OCI-LY7 (cell line): ENCODE measurements around the gene SAMD15.

ENCODE experiments used
- EZH2phosphoT487 ChIP-seq: fragments of 200-600 bp; sonication (generic); IDR thresholded peaks from 2 replicates; pipeline ENCODE4 v1.6.1; 2018; ENCODE audit warnings: low read depth, borderline replicate concordance, mild to moderate bottlenecking, mixed run types, antibody characterized with exemption, low read length, moderate library complexity, mixed read lengths
- TF ChIP-seq, protein P1 (sequence below): fragments of 200-600 bp; sonication (generic); conservative IDR thresholded peaks from 2 replicates; pipeline ENCODE4 v1.5.1; 2014; ENCODE audit warnings: mild to moderate bottlenecking, antibody characterized with exemption, low read length, moderate library complexity, mixed read lengths

DNA sequence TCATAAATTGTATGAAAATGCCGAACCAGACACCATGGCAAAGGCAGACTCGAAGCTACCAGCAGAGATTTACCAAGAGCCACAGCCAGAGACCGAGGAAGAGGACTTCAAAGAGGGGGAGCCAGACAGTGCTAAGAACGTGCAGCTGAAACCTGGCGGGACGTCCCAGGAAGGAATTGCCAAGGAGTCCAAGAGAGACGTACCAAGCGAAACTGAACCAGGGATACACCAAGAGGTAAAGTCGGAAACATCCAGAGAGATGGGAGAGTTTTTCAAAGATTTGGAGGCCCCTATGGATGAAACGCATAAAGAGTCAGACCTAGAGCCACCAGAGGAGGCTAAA, 294 bp downstream of the SAMD15 start:
- TF ChIP-seq, protein P1, sequence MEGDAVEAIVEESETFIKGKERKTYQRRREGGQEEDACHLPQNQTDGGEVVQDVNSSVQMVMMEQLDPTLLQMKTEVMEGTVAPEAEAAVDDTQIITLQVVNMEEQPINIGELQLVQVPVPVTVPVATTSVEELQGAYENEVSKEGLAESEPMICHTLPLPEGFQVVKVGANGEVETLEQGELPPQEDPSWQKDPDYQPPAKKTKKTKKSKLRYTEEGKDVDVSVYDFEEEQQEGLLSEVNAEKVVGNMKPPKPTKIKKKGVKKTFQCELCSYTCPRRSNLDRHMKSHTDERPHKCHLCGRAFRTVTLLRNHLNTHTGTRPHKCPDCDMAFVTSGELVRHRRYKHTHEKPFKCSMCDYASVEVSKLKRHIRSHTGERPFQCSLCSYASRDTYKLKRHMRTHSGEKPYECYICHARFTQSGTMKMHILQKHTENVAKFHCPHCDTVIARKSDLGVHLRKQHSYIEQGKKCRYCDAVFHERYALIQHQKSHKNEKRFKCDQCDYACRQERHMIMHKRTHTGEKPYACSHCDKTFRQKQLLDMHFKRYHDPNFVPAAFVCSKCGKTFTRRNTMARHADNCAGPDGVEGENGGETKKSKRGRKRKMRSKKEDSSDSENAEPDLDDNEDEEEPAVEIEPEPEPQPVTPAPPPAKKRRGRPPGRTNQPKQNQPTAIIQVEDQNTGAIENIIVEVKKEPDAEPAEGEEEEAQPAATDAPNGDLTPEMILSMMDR, result no peak
- TF ChIP-seq EZH2phosphoT487, result no peak
